Neural progenitor cell (in vitro differentiated cells): ENCODE measurements around the gene AVEN.

Experiments used
- CTCF ChIP-seq: fragments of 200-600 bp; sonication (generic); IDR thresholded peaks from 2 replicates; pipeline ENCODE4 v1.5.1; 2017; ENCODE audit warnings: antibody characterized with exemption, mild to moderate bottlenecking
- EZH2 ChIP-seq: fragments of 200-600 bp; sonication (generic); IDR thresholded peaks from 2 replicates; pipeline ENCODE4 v1.6.1; 2017; ENCODE audit warnings: antibody characterized with exemption, mild to moderate bottlenecking, moderate library complexity
- EZH2phosphoT487 ChIP-seq: fragments of 200-600 bp; sonication (generic); IDR thresholded peaks from 2 replicates; pipeline ENCODE4 v1.6.1; 2017; ENCODE audit warnings: antibody characterized with exemption

- no peak for TF ChIP-seq CTCF
- no peak for TF ChIP-seq EZH2
- no peak for TF ChIP-seq EZH2phosphoT487
Measured at GRCh38 chr15:34047893-34048775, 9.1 kb upstream of the AVEN start.
